ENCODE data around the gene GPR173. TPM values are rescaled to one million over a fixed set of nuclear protein-coding genes. Genes with fewer than 3 reads are reported as not detected.

The GPR173 gene
- total and polyA plus RNA-seq, 9 of the 15 experiments (the other 6 are each of a cell fraction or from before 2014, with no cell fraction given), result 0.01 TPM; not detected in 8

GRCh38 chrX:53093748-53094581, 45.4 kb downstream of the GPR173 start, which contains the start of gene KANTR (continued):
- TF ChIP-seq ERF (CRISPR knock-in tag; IDR thresholded peaks at IDR 0.05) (no peak), SFPQ (IDR thresholded peaks at IDR 0.05; ENCODE audit: low read depth, low read length) (no peak), CHD2 (IDR thresholded peaks at IDR 0.05; ENCODE audit: low read depth, low read length) (no peak), PHF21A (IDR thresholded peaks at IDR 0.05; ENCODE audit: borderline replicate concordance, low read depth) (0 out of 2 replicates have a peak, but pooled peaks have one; percentile 54), ELF4 (CRISPR knock-in tag; IDR thresholded peaks at IDR 0.05) (no peak), ARNT (IDR thresholded peaks at IDR 0.05) (no peak), EP400 (IDR thresholded peaks at IDR 0.05) (no peak), ETV1 (tag; conservative IDR thresholded peaks at IDR 0.05; ENCODE audit: low read depth) (peak; percentile 63), HNRNPLL (IDR thresholded peaks at IDR 0.05; ENCODE audit: low read depth, low read length, poor library complexity, severe bottlenecking) (no peak), PHF8 (IDR thresholded peaks at IDR 0.05; ENCODE audit: borderline replicate concordance, low read length) (peak; percentile 53; the same call in 1 of the 2 replicates), BCLAF1 (IDR thresholded peaks at IDR 0.05; ENCODE audit: borderline replicate concordance in 1 of 2, control insufficient read depth in 1 of 2, low read depth in 2 of 2, low read length in 1 of 2) (no peak), ZNF431 (CRISPR knock-in tag; IDR thresholded peaks at IDR 0.05) (no peak), RFX5 (IDR thresholded peaks at IDR 0.05; ENCODE audit: low read depth, low read length) (no peak), SPI1 (IDR thresholded peaks at IDR 0.05; ENCODE audit: borderline replicate concordance, low read depth, low read length) (no peak), WHSC1 (IDR thresholded peaks at IDR 0.05; ENCODE audit: low read length) (no peak), KHSRP (IDR thresholded peaks at IDR 0.05) (no peak), ZNF143 (CRISPR knock-in tag; IDR thresholded peaks at IDR 0.05) (no peak), RFX7 (CRISPR knock-in tag; IDR thresholded peaks at IDR 0.05) (no peak), COPS2 (conservative IDR thresholded peaks at IDR 0.05) (no peak), PML (IDR thresholded peaks at IDR 0.05; ENCODE audit: low read length) (no peak), CTCF (IDR thresholded peaks at IDR 0.05 in 2 of 3, conservative IDR thresholded peaks at IDR 0.05 in 1 of 3; ENCODE audit: insufficient read depth in 2 of 3, low read depth in 1 of 3, low read length in 3 of 3) (no peak)

Data from K562 (cell line).